HG03520 (cell line): ENCODE measurements around the gene THRA.
"Not testable (repeated sequence)": the region's sequence is repeated elsewhere in the genome, so short reads cannot be mapped to it uniquely, and the experiment has no call there.

ENCODE experiments used
- ATAC-seq: cut with Tn5 transposase; IDR thresholded peaks from one replicate; pipeline ENCODE4 v1.9.1; 2021; ENCODE audit warnings: mild to moderate bottlenecking, moderate library complexity; ENCODE audit not compliant: unreplicated experiment

THRA gene

DNA sequence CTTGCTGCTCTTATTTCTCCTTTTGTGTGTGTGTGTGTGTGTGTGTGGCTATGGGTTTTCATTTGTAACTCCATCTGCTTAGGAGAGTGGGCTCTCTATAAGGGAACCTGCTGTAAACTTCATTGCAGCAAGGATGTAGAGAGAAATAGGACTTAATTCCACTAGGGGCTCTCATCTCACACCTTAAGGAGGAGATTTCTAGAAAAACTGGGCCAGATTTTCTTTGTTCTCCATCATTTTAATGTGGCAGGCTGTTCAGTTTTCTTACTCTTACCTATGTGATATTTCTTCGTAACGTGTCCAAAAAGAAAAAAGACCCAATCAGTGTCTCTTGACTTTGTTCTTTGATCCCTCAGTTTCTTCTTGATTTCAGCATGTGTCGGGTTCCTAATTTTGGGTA lies 73.1 kb downstream of the THRA start:
- no peak for ATAC-seq

DNA sequence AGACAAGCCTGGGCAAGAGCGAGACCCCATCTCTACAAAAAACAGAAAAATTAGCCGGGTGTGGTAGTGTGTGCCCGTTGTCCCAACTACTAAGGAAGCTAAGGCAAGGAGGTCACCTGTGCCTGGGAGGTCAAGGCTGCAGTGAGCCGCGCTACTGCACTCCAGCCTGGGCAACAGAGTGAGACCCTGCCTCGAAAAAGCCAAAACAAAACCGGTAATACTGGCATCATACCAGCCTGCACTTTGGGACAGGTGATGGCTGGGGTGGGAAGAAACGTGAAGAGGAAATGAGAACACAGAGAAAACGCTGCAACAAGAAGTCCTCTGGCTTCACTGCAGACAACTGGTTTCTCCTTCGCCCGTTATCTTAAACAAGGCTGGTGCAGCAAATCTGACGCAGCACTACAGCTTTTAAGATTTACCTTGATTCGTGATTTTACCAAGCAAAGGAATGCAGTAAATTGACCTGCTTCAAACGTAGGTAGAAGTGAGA lies 76.8 kb downstream of the THRA start:
- no peak for ATAC-seq

DNA sequence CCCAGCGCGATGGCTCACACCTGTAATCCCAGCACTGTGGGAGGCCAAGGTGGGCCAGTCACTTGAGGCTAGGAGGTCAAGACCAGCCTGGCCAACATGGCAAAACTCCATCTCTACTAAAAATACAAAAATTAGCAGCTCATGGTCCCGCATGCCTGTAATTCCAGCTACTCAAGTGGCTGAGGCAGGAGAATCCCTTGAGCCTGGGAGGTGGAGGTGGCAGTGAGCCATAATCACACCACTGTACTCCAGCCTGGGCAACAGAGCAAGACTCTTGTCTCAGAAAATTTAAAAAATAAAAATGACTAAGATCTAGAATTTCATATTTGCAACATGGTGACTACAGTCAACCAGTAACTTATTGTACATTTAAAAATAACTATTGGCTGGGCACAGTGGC lies 80.4 kb downstream of the THRA start:
- ATAC-seq: not testable (repeated sequence)
